GM23338 (cell line): ENCODE measurements around the gene ADM2. TPM values are rescaled to one million over a fixed set of nuclear protein-coding genes. Genes with fewer than 3 reads are reported as not detected.

Experiments used
- ATAC-seq: fragments of 200-7000 bp; cut with Tn5 transposase; 3 replicates; pipeline ENCODE4 v1.9.1; 2020
- DNase-seq: peaks from one replicate; pipeline ENCODE4 v3.0.0-alpha.2; 2015; ENCODE audit warnings: low spot score
- H2AFZ ChIP-seq: fragments of 200-600 bp; sonication (generic); 2 replicates; pipeline ENCODE4 v1.8.0; 2016; ENCODE audit warnings: antibody characterized with exemption, mild to moderate bottlenecking, moderate library complexity
- H3F3A ChIP-seq: fragments of 200-600 bp; sonication (generic); replicated peaks from 2 replicates; pipeline ENCODE4 v1.8.0; 2017; ENCODE audit warnings: antibody characterized with exemption, mixed run types, low read depth
- H3K27ac ChIP-seq: fragments of 200-600 bp; sonication (generic); 2 replicates; pipeline ENCODE4 v1.6.1; 2016; ENCODE audit warnings: low read depth
- H3K27me3 ChIP-seq: fragments of 200-600 bp; sonication (generic); 2 replicates; pipeline ENCODE4 v1.8.0; 2016; ENCODE audit warnings: mild to moderate bottlenecking, mixed run types, moderate library complexity; ENCODE audit not compliant: insufficient read depth
- H3K36me3 ChIP-seq: fragments of 200-600 bp; sonication (generic); 2 replicates; pipeline ENCODE4 v1.8.0; 2016; ENCODE audit warnings: mild to moderate bottlenecking; ENCODE audit not compliant: insufficient read depth
- H3K4me1 ChIP-seq: fragments of 200-600 bp; sonication (generic); 2 replicates; pipeline ENCODE4 v1.8.0; 2016; ENCODE audit warnings: mild to moderate bottlenecking, moderate library complexity; ENCODE audit not compliant: insufficient read depth
- H3K4me2 ChIP-seq: fragments of 200-600 bp; sonication (generic); 2 replicates; pipeline ENCODE4 v1.7.1; 2017; ENCODE audit warnings: mixed run types
- H3K4me3 ChIP-seq: fragments of 200-600 bp; sonication (generic); 2 replicates; pipeline ENCODE4 v1.6.1; 2016; ENCODE audit warnings: mixed run types
- H3K79me2 ChIP-seq: fragments of 200-600 bp; sonication (generic); replicated peaks from 2 replicates; pipeline ENCODE4 v1.8.0; 2017; ENCODE audit warnings: mild to moderate bottlenecking; ENCODE audit not compliant: insufficient read depth
- H3K9me2 ChIP-seq: fragments of 200-600 bp; sonication (generic); 2 replicates; pipeline ENCODE4 v1.8.0; 2017; ENCODE audit not compliant: insufficient read depth
- H4K20me1 ChIP-seq: fragments of 200-600 bp; sonication (generic); replicated peaks from 2 replicates; pipeline ENCODE4 v1.8.0; 2017; ENCODE audit warnings: mild to moderate bottlenecking; ENCODE audit not compliant: insufficient read depth
- H3K27ac Mint-ChIP-seq: 2 replicates; pipeline ENCODE4 v1.8.0; 2020; ENCODE audit warnings: inconsistent platforms, mild to moderate bottlenecking, moderate library complexity, mixed read lengths
- H3K27me3 Mint-ChIP-seq: 3 replicates; pipeline ENCODE4 v1.8.0; 2022; ENCODE audit warnings: low read depth, mild to moderate bottlenecking, moderate library complexity, mixed read lengths, inconsistent platforms; ENCODE audit not compliant: insufficient read depth, poor library complexity
- H3K36me3 Mint-ChIP-seq: 3 replicates; pipeline ENCODE4 v1.8.0; 2021; ENCODE audit warnings: low read depth, mild to moderate bottlenecking, inconsistent platforms, moderate library complexity, mixed read lengths
- H3K4me1 Mint-ChIP-seq: 3 replicates; pipeline ENCODE4 v1.8.0; 2020; ENCODE audit warnings: mild to moderate bottlenecking, inconsistent platforms, mixed read lengths
- H3K4me3 Mint-ChIP-seq: 3 replicates; pipeline ENCODE4 v1.8.0; 2021; ENCODE audit warnings: moderate library complexity, mild to moderate bottlenecking, inconsistent platforms, mixed read lengths
- H3K9me3 Mint-ChIP-seq: 3 replicates; pipeline ENCODE4 v1.8.0; 2020; ENCODE audit warnings: moderate library complexity, mild to moderate bottlenecking, inconsistent platforms, mixed read lengths
- CREB1 ChIP-seq: fragments of 250-450 bp; sonication (Bioruptor Pico); IDR thresholded peaks from 2 replicates; pipeline ENCODE4 v1.5.0; 2020; ENCODE audit warnings: low read depth, mild to moderate bottlenecking, moderate library complexity
- CTCF ChIP-seq, 2 experiments: fragments of 200-600 bp in 1 of 2; sonication (generic) in 1 of 2; conservative IDR thresholded peaks; 2 replicates each; pipeline versions ENCODE4 v1.5.1 to v1.6.1; 2016 to 2017; ENCODE audit warnings: antibody characterized with exemption in 2 of 2, low read depth in 2 of 2, mild to moderate bottlenecking in 2 of 2, moderate library complexity in 1 of 2
- EZH2 ChIP-seq: fragments of 200-600 bp; sonication (generic); IDR thresholded peaks from one replicate; pipeline ENCODE4 v1.8.0; 2017; ENCODE audit warnings: antibody characterized with exemption, mild to moderate bottlenecking, low read depth; ENCODE audit not compliant: unreplicated experiment
- JUNB ChIP-seq: IDR thresholded peaks from one replicate; pipeline ENCODE4 v1.6.1; 2016; ENCODE audit warnings: antibody characterized with exemption; ENCODE audit not compliant: unreplicated experiment
- POLR2AphosphoS5 ChIP-seq: IDR thresholded peaks from 2 replicates; pipeline ENCODE4 v1.6.1; 2016; ENCODE audit warnings: antibody characterized with exemption, low read depth
- STAT1 ChIP-seq: IDR thresholded peaks from one replicate; pipeline ENCODE4 v1.6.1; 2016; ENCODE audit warnings: antibody characterized with exemption; ENCODE audit not compliant: unreplicated experiment
- polyA plus RNA-seq: library from polyadenylated mRNA; unstranded; fragments of >200 nt; fragmentation: Nextera tagmentation; extraction: Ambion mirVana; gene quantifications from 2 replicates; pipeline ENCODE4 v1.2.1, GENCODE V29; 2016
- total RNA-seq: library from RNA; depleted of rRNA; stranded (reverse); fragments of >200 nt; shearing (Covaris generic); gene quantifications from 2 replicates; pipeline ENCODE4 v1.2.3, GENCODE V29; 2014
- TF ChIP-seq, protein P1 (sequence below): IDR thresholded peaks from one replicate; pipeline ENCODE4 v1.6.1; 2018; ENCODE audit warnings: antibody characterized with exemption; ENCODE audit not compliant: unreplicated experiment
- TF ChIP-seq, protein P2 (sequence below): IDR thresholded peaks from 2 replicates; pipeline ENCODE4 v1.6.1; 2016; ENCODE audit warnings: antibody characterized with exemption

Gene ADM2
- total and polyA plus RNA-seq, 2 experiments from 2014 or later, result 3.3 to 7.1 TPM

GRCh38 chr22:50497093-50497492 is 15.8 kb downstream of the ADM2 start:
- H3K27me3 Mint-ChIP-seq, result peaks cover 20% of the 10 kb centered on the region
- H3K4me3 ChIP-seq, result no peak overlapping the region
- no peak overlapping the region for H2AFZ ChIP-seq
- H3K4me2 ChIP-seq, result no peak overlapping the region
- no peaks in the 10 kb centered on the region for H3K9me3 Mint-ChIP-seq
- H3K79me2 ChIP-seq, result no peaks in the 10 kb centered on the region
- H3K4me1 Mint-ChIP-seq, result peaks cover 3% of the 10 kb centered on the region; the same call in 2 of the 3 replicates
- ATAC-seq (no peak), DNase-seq (no peak)
- TF ChIP-seq CREB1 (CRISPR knock-in tag), result no peak
- no peak for TF ChIP-seq POLR2AphosphoS5
- TF ChIP-seq, protein P1, sequence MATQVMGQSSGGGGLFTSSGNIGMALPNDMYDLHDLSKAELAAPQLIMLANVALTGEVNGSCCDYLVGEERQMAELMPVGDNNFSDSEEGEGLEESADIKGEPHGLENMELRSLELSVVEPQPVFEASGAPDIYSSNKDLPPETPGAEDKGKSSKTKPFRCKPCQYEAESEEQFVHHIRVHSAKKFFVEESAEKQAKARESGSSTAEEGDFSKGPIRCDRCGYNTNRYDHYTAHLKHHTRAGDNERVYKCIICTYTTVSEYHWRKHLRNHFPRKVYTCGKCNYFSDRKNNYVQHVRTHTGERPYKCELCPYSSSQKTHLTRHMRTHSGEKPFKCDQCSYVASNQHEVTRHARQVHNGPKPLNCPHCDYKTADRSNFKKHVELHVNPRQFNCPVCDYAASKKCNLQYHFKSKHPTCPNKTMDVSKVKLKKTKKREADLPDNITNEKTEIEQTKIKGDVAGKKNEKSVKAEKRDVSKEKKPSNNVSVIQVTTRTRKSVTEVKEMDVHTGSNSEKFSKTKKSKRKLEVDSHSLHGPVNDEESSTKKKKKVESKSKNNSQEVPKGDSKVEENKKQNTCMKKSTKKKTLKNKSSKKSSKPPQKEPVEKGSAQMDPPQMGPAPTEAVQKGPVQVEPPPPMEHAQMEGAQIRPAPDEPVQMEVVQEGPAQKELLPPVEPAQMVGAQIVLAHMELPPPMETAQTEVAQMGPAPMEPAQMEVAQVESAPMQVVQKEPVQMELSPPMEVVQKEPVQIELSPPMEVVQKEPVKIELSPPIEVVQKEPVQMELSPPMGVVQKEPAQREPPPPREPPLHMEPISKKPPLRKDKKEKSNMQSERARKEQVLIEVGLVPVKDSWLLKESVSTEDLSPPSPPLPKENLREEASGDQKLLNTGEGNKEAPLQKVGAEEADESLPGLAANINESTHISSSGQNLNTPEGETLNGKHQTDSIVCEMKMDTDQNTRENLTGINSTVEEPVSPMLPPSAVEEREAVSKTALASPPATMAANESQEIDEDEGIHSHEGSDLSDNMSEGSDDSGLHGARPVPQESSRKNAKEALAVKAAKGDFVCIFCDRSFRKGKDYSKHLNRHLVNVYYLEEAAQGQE, result no peak
- TF ChIP-seq CTCF (conservative IDR thresholded peaks at IDR 0.05; ENCODE audit: low read depth in 2 of 2), result no peak
- TF ChIP-seq EZH2, result no peak
- TF ChIP-seq JUNB, result no peak
- no peak for TF ChIP-seq STAT1
- TF ChIP-seq, protein P2, sequence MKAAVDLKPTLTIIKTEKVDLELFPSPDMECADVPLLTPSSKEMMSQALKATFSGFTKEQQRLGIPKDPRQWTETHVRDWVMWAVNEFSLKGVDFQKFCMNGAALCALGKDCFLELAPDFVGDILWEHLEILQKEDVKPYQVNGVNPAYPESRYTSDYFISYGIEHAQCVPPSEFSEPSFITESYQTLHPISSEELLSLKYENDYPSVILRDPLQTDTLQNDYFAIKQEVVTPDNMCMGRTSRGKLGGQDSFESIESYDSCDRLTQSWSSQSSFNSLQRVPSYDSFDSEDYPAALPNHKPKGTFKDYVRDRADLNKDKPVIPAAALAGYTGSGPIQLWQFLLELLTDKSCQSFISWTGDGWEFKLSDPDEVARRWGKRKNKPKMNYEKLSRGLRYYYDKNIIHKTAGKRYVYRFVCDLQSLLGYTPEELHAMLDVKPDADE, result no peak
- no peak overlapping the region for H3K27ac Mint-ChIP-seq
- H3K27me3 ChIP-seq, result no peaks in the 10 kb centered on the region
- H3K27ac ChIP-seq, result no peak overlapping the region
- H3K9me2 ChIP-seq, result no peaks in the 10 kb centered on the region
- H3K36me3 Mint-ChIP-seq, result no peaks in the 10 kb centered on the region; the same call in 2 of the 3 replicates
- H3F3A ChIP-seq, result peaks cover 5% of the 10 kb centered on the region; the same call in 1 of the 2 replicates
- no peaks in the 10 kb centered on the region for H3K36me3 ChIP-seq
- no peaks in the 10 kb centered on the region for H4K20me1 ChIP-seq
- no peaks in the 10 kb centered on the region for H3K4me1 ChIP-seq
- H3K4me3 Mint-ChIP-seq, result no peak overlapping the region

- Mint-ChIP-seq H3K4me3 (no peak overlapping the region), H3K27ac (no peak overlapping the region), H3K9me3 (no peaks in the 10 kb centered on the region), H3K27me3 (peaks cover 22% of the 10 kb centered on the region), H3K36me3 (no peaks in the 10 kb centered on the region; the same call in 2 of the 3 replicates), H3K4me1 (peaks cover 3% of the 10 kb centered on the region; the same call in 2 of the 3 replicates)
- Histone ChIP-seq H3K27ac (no peak overlapping the region), H3K4me3 (no peak overlapping the region), H4K20me1 (no peaks in the 10 kb centered on the region), H3K4me1 (no peaks in the 10 kb centered on the region), H3F3A (peaks cover 5% of the 10 kb centered on the region; the same call in 1 of the 2 replicates), H3K9me2 (no peaks in the 10 kb centered on the region), H2AFZ (no peak overlapping the region), H3K27me3 (no peaks in the 10 kb centered on the region), H3K36me3 (no peaks in the 10 kb centered on the region), H3K4me2 (no peak overlapping the region), H3K79me2 (no peaks in the 10 kb centered on the region)
- peak; percentile 96 for ATAC-seq
- TF ChIP-seq EZH2 (no peak), CTCF (conservative IDR thresholded peaks at IDR 0.05; ENCODE audit: low read depth in 2 of 2) (peak; percentile 79 to 86)
- TF ChIP-seq, protein P1, result peak; percentile 62
- DNase-seq, result peak; percentile 91
These were observed 17.1 kb downstream of the ADM2 start for GRCh38 chr22:50498322-50498890.
